OCI-LY1 (cell line): ENCODE results near the gene SECTM1.

Experiments used
- EZH2 ChIP-seq: fragments of 200-600 bp; sonication (generic), shearing (Covaris generic); IDR thresholded peaks from 2 replicates; pipeline ENCODE4 v1.8.0; 2017; ENCODE audit warnings: borderline replicate concordance, mixed run types, mild to moderate bottlenecking, antibody characterized with exemption, low read length, moderate library complexity, mixed read lengths
- TF ChIP-seq, protein P1 (sequence below): fragments of 200-600 bp; sonication (generic), shearing (Covaris generic); IDR thresholded peaks from 2 replicates; pipeline ENCODE4 v1.5.1; 2017; ENCODE audit warnings: mild to moderate bottlenecking, antibody characterized with exemption, low read length, moderate library complexity, mixed read lengths

DNA sequence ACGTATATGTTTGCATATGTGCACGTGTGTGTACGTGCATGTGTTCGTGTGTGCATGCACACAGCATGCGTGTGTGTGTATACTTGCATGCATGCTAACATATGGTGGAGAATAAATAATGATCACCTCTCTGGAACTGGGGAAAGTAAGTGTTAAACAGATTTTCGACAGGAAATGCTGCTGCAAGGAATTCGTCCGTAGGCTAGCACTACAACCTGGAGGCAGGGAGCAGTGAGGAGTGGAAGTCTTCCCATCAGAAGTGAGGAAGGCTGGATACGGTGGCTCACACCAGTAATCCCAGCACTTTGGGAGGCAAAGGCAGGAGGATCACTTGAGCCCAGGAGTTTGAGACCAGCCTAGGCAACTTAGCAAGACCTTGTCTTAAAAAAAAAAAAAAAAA, 55.3 kb downstream of the SECTM1 start:
- TF ChIP-seq, protein P1, sequence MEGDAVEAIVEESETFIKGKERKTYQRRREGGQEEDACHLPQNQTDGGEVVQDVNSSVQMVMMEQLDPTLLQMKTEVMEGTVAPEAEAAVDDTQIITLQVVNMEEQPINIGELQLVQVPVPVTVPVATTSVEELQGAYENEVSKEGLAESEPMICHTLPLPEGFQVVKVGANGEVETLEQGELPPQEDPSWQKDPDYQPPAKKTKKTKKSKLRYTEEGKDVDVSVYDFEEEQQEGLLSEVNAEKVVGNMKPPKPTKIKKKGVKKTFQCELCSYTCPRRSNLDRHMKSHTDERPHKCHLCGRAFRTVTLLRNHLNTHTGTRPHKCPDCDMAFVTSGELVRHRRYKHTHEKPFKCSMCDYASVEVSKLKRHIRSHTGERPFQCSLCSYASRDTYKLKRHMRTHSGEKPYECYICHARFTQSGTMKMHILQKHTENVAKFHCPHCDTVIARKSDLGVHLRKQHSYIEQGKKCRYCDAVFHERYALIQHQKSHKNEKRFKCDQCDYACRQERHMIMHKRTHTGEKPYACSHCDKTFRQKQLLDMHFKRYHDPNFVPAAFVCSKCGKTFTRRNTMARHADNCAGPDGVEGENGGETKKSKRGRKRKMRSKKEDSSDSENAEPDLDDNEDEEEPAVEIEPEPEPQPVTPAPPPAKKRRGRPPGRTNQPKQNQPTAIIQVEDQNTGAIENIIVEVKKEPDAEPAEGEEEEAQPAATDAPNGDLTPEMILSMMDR = no peak
- TF ChIP-seq EZH2 = no peak
